Uterus (tissue), 4 donors: ENCODE measurements around the gene PTGER1. TPM values are rescaled to one million over a fixed set of nuclear protein-coding genes. Genes with fewer than 3 reads are reported as not detected.
"Not testable (repeated sequence)": the region's sequence is repeated elsewhere in the genome, so short reads cannot be mapped to it uniquely, and the experiment has no call there.

Experiments used
- DNase-seq, 2 donors: peaks; one replicate each; pipeline ENCODE4 v3.0.0-alpha.2; 2019 to 2020
- H3K27ac ChIP-seq, 2 donors: fragments of 200-600 bp; sonication (generic); 1 replicate in 1 of 2; 2 replicates in 1 of 2; pipeline ENCODE4 v1.5.1; 2016 to 2018
- H3K27me3 ChIP-seq, 2 donors: fragments of 200-600 bp; sonication (generic); one replicate each; pipeline ENCODE4 v1.5.1; 2018 to 2019; ENCODE audit warnings: control low read depth in 1 of 2
- H3K36me3 ChIP-seq, 2 donors: fragments of 200-600 bp; sonication (generic); one replicate each; pipeline ENCODE4 v1.5.1; 2019; ENCODE audit warnings: control low read depth in 1 of 2
- H3K4me1 ChIP-seq, 2 donors: fragments of 200-600 bp; sonication (generic); one replicate each; pipeline ENCODE4 v1.5.1; 2018 to 2019; ENCODE audit warnings: control low read depth in 1 of 2
- H3K4me3 ChIP-seq, 2 donors: fragments of 200-600 bp; sonication (generic); 1 replicate in 1 of 2; 2 replicates in 1 of 2; pipeline ENCODE4 v1.5.1; 2018 to 2019; ENCODE audit warnings: mild to moderate bottlenecking in 1 of 2
- H3K9me3 ChIP-seq, 2 donors: fragments of 200-600 bp; sonication (generic); one replicate each; pipeline ENCODE4 v1.5.1; 2019; ENCODE audit warnings: control low read depth in 1 of 2
- CTCF ChIP-seq, 4 experiments: fragments of 200-600 bp in 2 of 4; fragments of 450-650 bp in 2 of 4; sonication (generic) in 2 of 4; IDR thresholded peaks; one replicate each; pipeline ENCODE4 v1.5.1; 2016 to 2019; ENCODE audit warnings: antibody characterized with exemption in 4 of 4, mild to moderate bottlenecking in 2 of 4, moderate library complexity in 1 of 4
- POLR2A ChIP-seq, 2 donors: fragments of 450-650 bp; IDR thresholded peaks; one replicate each; pipeline ENCODE4 v1.6.1; 2016; ENCODE audit warnings: antibody characterized with exemption in 2 of 2, mild to moderate bottlenecking in 1 of 2, moderate library complexity in 1 of 2
- intact Hi-C: fragments of 100-400 bp; cut with DNase I; formaldehyde crosslinking; loops from one replicate; pipeline ENCODE4 v1.15.1; 2023; ENCODE audit warnings: low total_unique reads
- total RNA-seq, 4 donors: library from RNA; depleted of rRNA in 3 of 4; stranded (reverse); fragments of >200 nt in 3 of 4; gene quantifications; one replicate each; pipeline versions ENCODE4 v1.1.0 to v1.2.4, GENCODE V29; 2014 to 2023
- donor health status: DM: yes; HTN: yes; CAD: no.

PTGER1 gene
- total RNA-seq, 4 donors from 2014 or later = 0.30 to 1.2 TPM; not detected in 2

GRCh38 chr19:14510311-14511228 is 35.4 kb upstream of the PTGER1 start:
- intact Hi-C loops = no loop called here
- Histone ChIP-seq H3K4me1 (no peaks in the 10 kb centered on the region), H3K36me3 (no peaks in the 10 kb centered on the region), H3K27ac (peak overlapping the region; percentile 70 to 82), H3K27me3 (no peaks in the 10 kb centered on the region), H3K9me3 (no peaks in the 10 kb centered on the region), H3K4me3 (peak overlapping the region; percentile 15 to 18)
- TF ChIP-seq CTCF (IDR thresholded peaks at IDR 0.05) = no peak
- TF ChIP-seq POLR2A (IDR thresholded peaks at IDR 0.05) = no peak
- peak; percentile 73 to 78 for DNase-seq

GRCh38 chr19:14507704-14508542 is 32.8 kb upstream of the PTGER1 start:
- intact Hi-C loops = no loop called here
- Histone ChIP-seq H3K36me3 (no peaks in the 10 kb centered on the region), H3K4me3 (no peak overlapping the region), H3K4me1 (no peaks in the 10 kb centered on the region), H3K27me3 (no peaks in the 10 kb centered on the region), H3K27ac (no peak overlapping the region), H3K9me3 (no peaks in the 10 kb centered on the region)
- no peak for DNase-seq
- no peak for TF ChIP-seq POLR2A (IDR thresholded peaks at IDR 0.05)
- no peak for TF ChIP-seq CTCF (IDR thresholded peaks at IDR 0.05)

- H3K36me3 ChIP-seq = no peaks in the 10 kb centered on the region
- no peaks in the 10 kb centered on the region for H3K9me3 ChIP-seq
- DNase-seq = no peak
- TF ChIP-seq POLR2A (IDR thresholded peaks at IDR 0.05) = no peak
- TF ChIP-seq CTCF (IDR thresholded peaks at IDR 0.05) = peak in 3 of 4 experiments; percentile 25 to 44 (median 31)
- H3K27ac ChIP-seq = no peak overlapping the region
- intact Hi-C loops = no loop called here
- no peak overlapping the region for H3K4me3 ChIP-seq
- no peaks in the 10 kb centered on the region for H3K27me3 ChIP-seq
- no peaks in the 10 kb centered on the region for H3K4me1 ChIP-seq
These were observed 30.5 kb upstream of the PTGER1 start for GRCh38 chr19:14505488-14506239.

GRCh38 chr19:14504575-14504974 is 29.4 kb upstream of the PTGER1 start:
- H3K4me3 ChIP-seq, intact Hi-C loops, H3K36me3 ChIP-seq, H3K27ac ChIP-seq, H3K9me3 ChIP-seq, DNase-seq, H3K27me3 ChIP-seq, H3K4me1 ChIP-seq: not testable (repeated sequence)

GRCh38 chr19:14503285-14503684 is 28.1 kb upstream of the PTGER1 start:
- no peak for DNase-seq
- H3K4me1 ChIP-seq = no peaks in the 10 kb centered on the region
- no peaks in the 10 kb centered on the region for H3K9me3 ChIP-seq
- H3K36me3 ChIP-seq = no peaks in the 10 kb centered on the region
- H3K27ac ChIP-seq = no peak overlapping the region
- H3K4me3 ChIP-seq = no peak overlapping the region
- no peaks in the 10 kb centered on the region for H3K27me3 ChIP-seq
- no peak for TF ChIP-seq CTCF (IDR thresholded peaks at IDR 0.05)
- intact Hi-C loops = no loop called here
